HepG2 (cell line): ENCODE measurements around the gene SHISA9. TPM values are rescaled to one million over a fixed set of nuclear protein-coding genes. Genes with fewer than 3 reads are reported as not detected.

Experiments used
- ATAC-seq: fragments of 200-7000 bp; cut with Tn5 transposase; 3 replicates; pipeline ENCODE4 v1.9.1; 2020; ENCODE audit warnings: mild to moderate bottlenecking, moderate library complexity
- BruUV-seq: library from RNA; stranded (reverse); fragments of 400-500 nt; replicated peaks from 2 replicates; lab custom pipeline; 2021; lab: Mats Ljungman, UMichigan
- CTCF ChIA-PET: fragments of 300-600 bp; formaldehyde crosslinking; extraction: SDS; loops from one replicate; lab custom pipeline; 2021; ENCODE audit warnings: low total read pairs, inconsistent platforms, low intra/inter-chr PET ratio; lab: Yijun Ruan, JAX
- POLR2A ChIA-PET: fragments of 350-600 bp; sonication (Branson Sonifier 250); formaldehyde crosslinking; loops from one replicate; lab custom pipeline; 2020; ENCODE audit warnings: antibody characterized with exemption, inconsistent platforms; lab: Yijun Ruan, JAX
- DNase-seq: peaks from one replicate; pipeline ENCODE4 v3.0.0-alpha.2; 2015; ENCODE audit warnings: low spot score
- FAIRE-seq: peaks from 3 replicates; lab custom pipeline; 2011; peaks lifted over from hg19 to GRCh38; lab: Jason Lieb, UNC
- H2AFZ ChIP-seq: one replicate; pipeline ENCODE4 v1.6.1; 2011; ENCODE audit warnings: low read length, inconsistent platforms
- H3K27ac ChIP-seq: fragments of 300-600 bp; 3 replicates; pipeline ENCODE4 v1.8.0; 2011; ENCODE audit warnings: mixed run types, mild to moderate bottlenecking, mixed read lengths, low read length, inconsistent platforms; ENCODE audit not compliant: insufficient read depth; ENCODE audit errors: extremely low read length
- H3K27me3 ChIP-seq, 2 experiments: fragments of 200-600 bp in 1 of 2; 2 replicates in 1 of 2; 3 replicates in 1 of 2; pipeline versions ENCODE4 v1.6.0 to v1.8.0; 2011; ENCODE audit warnings: low read length in 2 of 2, mild to moderate bottlenecking in 2 of 2, moderate library complexity in 2 of 2, inconsistent platforms in 1 of 2; ENCODE audit not compliant: insufficient read depth in 2 of 2, control insufficient read depth in 1 of 2
- H3K36me3 ChIP-seq, 2 experiments: fragments of 200-600 bp in 1 of 2; replicated peaks in 1 of 2; 2 replicates in 1 of 2; 3 replicates in 1 of 2; pipeline versions ENCODE4 v1.5.1 to v1.8.0; 2011; ENCODE audit warnings: low read length in 2 of 2, inconsistent platforms in 1 of 2; ENCODE audit not compliant: insufficient read depth in 2 of 2, control insufficient read depth in 1 of 2
- H3K4me1 ChIP-seq: 2 replicates; pipeline ENCODE4 v1.5.1; 2012; ENCODE audit warnings: low read length, inconsistent platforms; ENCODE audit not compliant: insufficient read depth
- H3K4me2 ChIP-seq: 2 replicates; pipeline ENCODE4 v1.6.0; 2011; ENCODE audit warnings: low read depth, low read length, inconsistent platforms
- H3K4me3 ChIP-seq, 3 experiments: fragments of 200-600 bp in 1 of 3; sonication (generic), shearing (Covaris generic) in 1 of 3; replicated peaks in 1 of 3; 2 replicates each; pipeline ENCODE4 v1.5.1; 2011 to 2016; ENCODE audit warnings: low read length in 3 of 3, inconsistent platforms in 2 of 3, low read depth in 2 of 3, mild to moderate bottlenecking in 2 of 3, control low read depth in 1 of 3, mixed read lengths in 1 of 3; ENCODE audit not compliant: insufficient read depth in 1 of 3
- H3K79me2 ChIP-seq: one replicate; pipeline ENCODE4 v1.6.1; 2011; ENCODE audit warnings: low read length, inconsistent platforms; ENCODE audit not compliant: insufficient read depth
- H3K9ac ChIP-seq: 2 replicates; pipeline ENCODE4 v1.6.0; 2011; ENCODE audit warnings: mild to moderate bottlenecking, low read depth, low read length, inconsistent platforms; ENCODE audit not compliant: insufficient read depth
- H3K9me3 ChIP-seq: 2 replicates; pipeline ENCODE4 v1.5.1; 2012; ENCODE audit warnings: mild to moderate bottlenecking, low read length
- H4K20me1 ChIP-seq: 2 replicates; pipeline ENCODE4 v1.6.0; 2011; ENCODE audit warnings: inconsistent platforms, mild to moderate bottlenecking, low read length, moderate library complexity; ENCODE audit not compliant: insufficient read depth
- ATF1 ChIP-seq: IDR thresholded peaks from 2 replicates; pipeline ENCODE4 v1.6.1; 2016; ENCODE audit warnings: mild to moderate bottlenecking, control low read depth
- CREM ChIP-seq, 2 experiments: sonication (generic) in 1 of 2; formaldehyde crosslinking in 1 of 2; IDR thresholded peaks; 2 replicates each; pipeline versions ENCODE4 v1.4.0 to v1.6.1; 2016 to 2020; ENCODE audit warnings: antibody characterized with exemption in 1 of 2, mild to moderate bottlenecking in 1 of 2, missing genetic modification reagents in 1 of 2
- DNMT1 ChIP-seq: sonication (generic); formaldehyde crosslinking; IDR thresholded peaks from 2 replicates; pipeline ENCODE4 v1.5.1; 2020; ENCODE audit warnings: mild to moderate bottlenecking, missing genetic modification reagents
- KLF9 ChIP-seq: IDR thresholded peaks from 2 replicates; pipeline ENCODE4 v1.6.1; 2016; ENCODE audit warnings: low read depth
- MIXL1 ChIP-seq: IDR thresholded peaks from 2 replicates; pipeline ENCODE4 v1.6.1; 2016
- NCOA1 ChIP-seq: sonication (generic); formaldehyde crosslinking; IDR thresholded peaks from 2 replicates; pipeline ENCODE4 v1.9.0; 2021; ENCODE audit warnings: missing genetic modification reagents
- NR2F6 ChIP-seq, 2 experiments: IDR thresholded peaks; 2 replicates each; pipeline ENCODE4 v1.6.1; 2016; ENCODE audit warnings: antibody characterized with exemption in 1 of 2, mild to moderate bottlenecking in 1 of 2
- SKI ChIP-seq: fragments of 450-650 bp; IDR thresholded peaks from one replicate; pipeline ENCODE4 v1.6.1; 2018; ENCODE audit warnings: mild to moderate bottlenecking; ENCODE audit not compliant: partially characterized antibody
- TARDBP ChIP-seq: sonication (generic); formaldehyde crosslinking; IDR thresholded peaks from 2 replicates; pipeline ENCODE4 v1.8.0; 2022; ENCODE audit warnings: mild to moderate bottlenecking, missing genetic modification reagents
- ZNF605 ChIP-seq: sonication (generic); formaldehyde crosslinking; IDR thresholded peaks from 2 replicates; pipeline ENCODE4 v1.8.0; 2022; ENCODE audit warnings: mild to moderate bottlenecking, missing genetic modification reagents
- WGBS: methylation state at CpG from one replicate; pipeline ENCODE4 v1.1.6; 2017; ENCODE audit warnings: low lambda C conversion rate; 5-methylcytosine and 5-hydroxymethylcytosine counted together
- in situ Hi-C: cut with HindIII; loops from 2 replicates; pipeline ENCODE4 v1.10.0; 2017; ENCODE audit warnings: low pct_unique_long_range_greater_than_20kb; ENCODE audit not compliant: extremely low pct_ligation_motif_present
- intact Hi-C: fragments of 100-400 bp; cut with micrococcal nuclease; formaldehyde crosslinking; loops from one replicate; pipeline ENCODE4 v1.10.0; 2022; ENCODE audit not compliant: unreplicated experiment
- polyA plus RNA-seq, 8 experiments: library from polyadenylated mRNA; depleted of rRNA in 3 of 8; stranded (reverse) in 7 of 8; unstranded in 1 of 8; fragments of >200 nt; fragmentation: Illumina TruSeq in 4 of 8; extraction: Trizol in 4 of 8; gene quantifications; 2 replicates each; pipeline versions ENCODE4 v1.2.1 to v1.2.3, GENCODE V29; 2011 to 2016; ENCODE audit warnings: low read depth in 4 of 8, missing spikeins in 1 of 8, mixed read lengths in 1 of 8; ENCODE audit not compliant: insufficient read depth in 1 of 8
- total RNA-seq, 5 experiments: library from RNA; depleted of rRNA; stranded (reverse); fragments of >200 nt; fragmentation: Illumina TruSeq; extraction: Trizol; gene quantifications; 2 replicates each; pipeline ENCODE4 v1.2.3, GENCODE V29; 2016; ENCODE audit warnings: low read depth in 1 of 5
- TF ChIP-seq, protein P1 (sequence below): IDR thresholded peaks from 2 replicates; pipeline ENCODE4 v1.6.1; 2018; ENCODE audit warnings: missing genetic modification reagents, mild to moderate bottlenecking, missing compliant biosample characterization

Gene SHISA9
- total and polyA plus RNA-seq, 2 of the 13 experiments (the other 11 are each of a cell fraction or from before 2014, with no cell fraction given) = 0.01 TPM; not detected in 1

DNA sequence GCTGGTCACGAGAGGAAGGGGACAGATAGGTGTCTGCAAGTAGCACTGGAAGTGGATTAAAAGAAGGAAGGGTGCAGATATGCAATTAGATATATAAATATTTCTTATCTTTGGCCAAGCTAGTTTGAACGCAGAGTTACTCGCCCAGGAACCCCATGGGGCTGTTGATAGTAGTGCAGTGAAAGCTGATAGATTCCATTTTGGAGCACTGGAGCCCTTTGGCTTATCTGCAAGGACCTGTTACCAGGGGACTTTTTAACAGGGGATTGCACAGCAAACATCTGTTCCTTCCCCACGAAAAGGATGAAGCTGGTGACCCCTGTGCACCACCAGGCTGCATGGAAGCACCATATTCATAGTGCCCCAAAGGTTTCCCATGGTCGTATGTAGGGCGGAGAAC is 218.7 kb downstream of the SHISA9 start (continued):
- TF ChIP-seq CREM (IDR thresholded peaks at IDR 0.05) = no peak
- no peak for TF ChIP-seq CREM (CRISPR knock-in tag; IDR thresholded peaks at IDR 0.05)
- no peak for TF ChIP-seq NR2F6 (IDR thresholded peaks at IDR 0.05)
- no peak for TF ChIP-seq NR2F6 (CRISPR knock-in tag; IDR thresholded peaks at IDR 0.05)
- TF ChIP-seq, protein P1, sequence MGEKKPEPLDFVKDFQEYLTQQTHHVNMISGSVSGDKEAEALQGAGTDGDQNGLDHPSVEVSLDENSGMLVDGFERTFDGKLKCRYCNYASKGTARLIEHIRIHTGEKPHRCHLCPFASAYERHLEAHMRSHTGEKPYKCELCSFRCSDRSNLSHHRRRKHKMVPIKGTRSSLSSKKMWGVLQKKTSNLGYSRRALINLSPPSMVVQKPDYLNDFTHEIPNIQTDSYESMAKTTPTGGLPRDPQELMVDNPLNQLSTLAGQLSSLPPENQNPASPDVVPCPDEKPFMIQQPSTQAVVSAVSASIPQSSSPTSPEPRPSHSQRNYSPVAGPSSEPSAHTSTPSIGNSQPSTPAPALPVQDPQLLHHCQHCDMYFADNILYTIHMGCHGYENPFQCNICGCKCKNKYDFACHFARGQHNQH = no peak
- TF ChIP-seq, all 625 proteins: peak for 0

DNA sequence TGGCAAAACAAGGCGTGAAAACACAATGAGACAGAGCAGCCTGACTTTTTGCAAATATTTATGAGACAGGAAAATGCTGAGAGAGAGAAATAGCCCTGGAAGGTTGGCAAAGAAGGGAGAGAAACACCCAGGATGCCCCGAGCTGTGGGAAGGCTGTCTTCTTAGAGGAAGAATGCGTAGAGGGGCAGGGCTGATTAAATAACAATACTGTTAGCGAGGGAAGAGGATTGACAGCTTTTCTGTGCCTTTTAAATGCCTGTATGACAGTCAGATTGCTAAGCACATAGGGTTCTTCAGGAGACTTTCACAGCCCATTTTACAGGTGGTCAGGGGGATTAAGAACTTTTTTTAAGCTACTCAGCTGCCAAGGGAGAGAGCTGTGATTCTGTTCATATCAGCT is 219.2 kb downstream of the SHISA9 start:
- in situ Hi-C loops (no loop called here), intact Hi-C loops (no loop called here)
- Histone ChIP-seq H3K36me3 (no peaks in the 10 kb centered on the region), H3K79me2 (no peaks in the 10 kb centered on the region), H3K4me3 (no peak overlapping the region), H4K20me1 (no peaks in the 10 kb centered on the region), H3K27me3 (no peaks in the 10 kb centered on the region), H3K4me1 (no peaks in the 10 kb centered on the region), H3K27ac (no peak overlapping the region), H3K9me3 (no peaks in the 10 kb centered on the region), H3K4me2 (no peak overlapping the region), H3K9ac (no peak overlapping the region), H2AFZ (no peak overlapping the region)
- POLR2A ChIA-PET = no interaction called here
- DNase-seq (no peak), ATAC-seq (no peak), FAIRE-seq (no peak)
- CTCF ChIA-PET = no interaction called here
- TF ChIP-seq DNMT1 (no peak), ZNF605 (no peak), KLF9 (no peak), NCOA1 (CRISPR knock-in tag) (no peak), MIXL1 (CRISPR knock-in tag) (no peak), TARDBP (CRISPR knock-in tag) (no peak), SKI (no peak), ATF1 (CRISPR knock-in tag) (no peak)
- WGBS = 26% methylated on average over 4 of the region's 4 CpGs
- no TSS peak for BruUV-seq
